ENCODE results near the gene KRTAP21-2. TPM values are rescaled to one million over a fixed set of nuclear protein-coding genes. Genes with fewer than 3 reads are reported as not detected.

KRTAP21-2 gene
- total RNA-seq, 2 experiments from 2014 or later = not detected

- Histone ChIP-seq H3K9me3 (ENCODE audit: control insufficient read depth in 1 of 2, insufficient read depth in 1 of 2, low read length in 2 of 2) (no peaks in the 10 kb centered on the region), H3K27ac (ENCODE audit: low read depth in 1 of 2, low read length in 2 of 2) (no peak overlapping the region), H3K4me1 (ENCODE audit: insufficient read depth, low read length) (no peaks in the 10 kb centered on the region), H3K36me3 (ENCODE audit: insufficient read depth, low read length) (no peaks in the 10 kb centered on the region), H3K4me3 (ENCODE audit: low read length) (no peak overlapping the region), H3K27me3 (ENCODE audit: control insufficient read depth in 1 of 2, insufficient read depth in 2 of 2, low read length in 2 of 2) (no peaks in the 10 kb centered on the region)
- ChIA-PET POLR2A (no interaction called here), CTCF (no interaction called here)
- no peak for DNase-seq
- Mint-ChIP-seq H3K9me3 (peaks cover 2% of the 10 kb centered on the region), H3K4me1 (ENCODE audit: low read depth) (no peaks in the 10 kb centered on the region), H3K27ac (no peak overlapping the region), H3K36me3 (ENCODE audit: low read depth) (no peaks in the 10 kb centered on the region), H3K27me3 (peaks cover 29% of the 10 kb centered on the region), H3K4me3 (no peak overlapping the region)
- no peak for TF ChIP-seq CTCF (IDR thresholded peaks at IDR 0.05)
- no peak for ATAC-seq (ENCODE audit: poor library complexity)
- intact Hi-C loops (cut with DNase I, micrococcal nuclease) = no loop called here
Measured at GRCh38 chr21:30740462-30740861, 6.6 kb downstream of the KRTAP21-2 start.

GRCh38 chr21:30733026-30733425 lies 14.0 kb downstream of the KRTAP21-2 start:
- POLR2A ChIA-PET = no interaction called here
- Mint-ChIP-seq H3K27ac (no peak overlapping the region), H3K4me3 (no peak overlapping the region), H3K9me3 (no peaks in the 10 kb centered on the region), H3K4me1 (ENCODE audit: low read depth) (no peaks in the 10 kb centered on the region), H3K36me3 (ENCODE audit: low read depth) (no peaks in the 10 kb centered on the region), H3K27me3 (peaks cover 10% of the 10 kb centered on the region)
- H3K4me1 ChIP-seq (ENCODE audit: insufficient read depth, low read length) = no peaks in the 10 kb centered on the region
- no peaks in the 10 kb centered on the region for H3K9me3 ChIP-seq (ENCODE audit: control insufficient read depth in 1 of 2, insufficient read depth in 1 of 2, low read length in 2 of 2)
- no peak for ATAC-seq (ENCODE audit: poor library complexity)
- CTCF ChIA-PET = no interaction called here
- no peak overlapping the region for H3K27ac ChIP-seq (ENCODE audit: low read depth in 1 of 2, low read length in 2 of 2)
- intact Hi-C loops (cut with DNase I, micrococcal nuclease) = no loop called here
- no peak for TF ChIP-seq CTCF (IDR thresholded peaks at IDR 0.05)
- H3K4me3 ChIP-seq (ENCODE audit: low read length) = no peak overlapping the region
- no peaks in the 10 kb centered on the region for H3K27me3 ChIP-seq (ENCODE audit: control insufficient read depth in 1 of 2, insufficient read depth in 2 of 2, low read length in 2 of 2)
- H3K36me3 ChIP-seq (ENCODE audit: insufficient read depth, low read length) = no peaks in the 10 kb centered on the region
- no peak for DNase-seq

- Mint-ChIP-seq H3K4me3 (no peak overlapping the region), H3K9me3 (no peaks in the 10 kb centered on the region), H3K27ac (no peak overlapping the region), H3K4me1 (ENCODE audit: low read depth) (no peaks in the 10 kb centered on the region), H3K27me3 (no peaks in the 10 kb centered on the region), H3K36me3 (ENCODE audit: low read depth) (no peaks in the 10 kb centered on the region)
- H3K4me3 ChIP-seq (ENCODE audit: low read length) = no peak overlapping the region
- ATAC-seq (ENCODE audit: poor library complexity) = no peak
- H3K27ac ChIP-seq (ENCODE audit: low read depth in 1 of 2, low read length in 2 of 2) = no peak overlapping the region
- TF ChIP-seq CTCF (IDR thresholded peaks at IDR 0.05) = no peak
- intact Hi-C loops (cut with DNase I, micrococcal nuclease) = no loop called here
- H3K27me3 ChIP-seq (ENCODE audit: control insufficient read depth in 1 of 2, insufficient read depth in 2 of 2, low read length in 2 of 2) = no peaks in the 10 kb centered on the region
- POLR2A ChIA-PET = no interaction called here
- H3K9me3 ChIP-seq (ENCODE audit: control insufficient read depth in 1 of 2, insufficient read depth in 1 of 2, low read length in 2 of 2) = no peaks in the 10 kb centered on the region
- CTCF ChIA-PET = no interaction called here
- no peaks in the 10 kb centered on the region for H3K4me1 ChIP-seq (ENCODE audit: insufficient read depth, low read length)
- DNase-seq = no peak
- no peaks in the 10 kb centered on the region for H3K36me3 ChIP-seq (ENCODE audit: insufficient read depth, low read length)
Measured at GRCh38 chr21:30726726-30727125, 20.3 kb downstream of the KRTAP21-2 start.
